Measurements from ENCODE around the gene ZDHHC12.

ZDHHC12 gene

DNA sequence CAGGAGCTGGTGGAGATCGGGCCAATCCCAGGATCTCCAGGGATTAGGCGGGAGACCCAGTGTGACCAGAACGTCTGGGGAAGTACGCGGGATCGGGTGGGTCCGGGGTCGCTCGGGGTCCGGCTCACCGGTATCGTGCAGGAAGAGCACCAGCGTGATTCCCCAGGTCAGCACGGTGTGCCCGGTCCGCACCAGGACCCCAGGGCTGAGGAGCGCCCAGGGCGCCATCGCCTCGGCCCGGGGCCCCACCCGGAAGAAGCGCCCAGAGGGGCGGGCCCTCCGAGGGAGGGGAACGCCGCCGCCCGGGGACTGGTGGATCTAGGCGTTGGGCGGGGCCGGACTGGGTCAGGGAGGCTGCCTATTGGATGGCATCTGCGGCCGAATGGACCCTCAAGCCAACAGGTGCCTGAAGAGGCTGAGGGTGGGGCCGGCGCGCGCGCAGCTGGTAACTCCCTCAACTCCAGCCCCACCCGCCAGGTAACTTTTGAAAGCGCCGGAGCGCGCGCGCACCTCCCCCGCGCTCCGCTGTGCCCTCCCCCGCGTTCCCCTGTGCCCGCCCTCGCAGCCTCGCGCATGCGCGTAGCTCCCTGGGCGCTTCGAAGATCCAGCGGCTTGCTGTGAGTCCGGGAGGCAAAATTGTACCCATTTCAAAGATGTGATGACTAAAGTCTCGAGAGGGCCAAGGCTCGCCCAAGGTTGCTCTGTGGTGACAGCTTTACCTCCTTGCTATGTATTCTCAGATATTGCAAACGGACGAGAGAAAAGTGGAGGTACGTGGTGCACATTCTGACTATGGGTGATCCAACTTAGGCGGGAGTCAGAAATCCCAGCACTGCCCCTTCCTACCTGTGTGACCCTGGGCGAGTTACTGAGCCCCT lies at the start of gene ZDHHC12:
Gene ZDHHC12, minus strand, starts transcription at position 262 of the 878 bp plus-strand sequence. Its CDS starts 34 bp downstream, at position 228.
- Mint-ChIP-seq H3K4me1 (peaks cover 29 to 53% of the 10 kb centered on the region in 2 donors), H3K4me3 (peak within 1 kb of the TSS; percentile 92 to 94), H3K27ac (peak within 1 kb of the TSS; percentile 95), H3K27me3 (no peaks in the 10 kb centered on the region), H3K36me3 (peaks cover 36 to 41% of the 10 kb centered on the region in 2 donors), H3K9me3 (no peaks in the 10 kb centered on the region)
- peak; percentile 98 for DNase-seq
- peak; percentile 97 for ATAC-seq (replicated peaks)

- peak overlapping the region; percentile 97 for H3K27ac Mint-ChIP-seq
- DNase-seq (no peak), ATAC-seq (replicated peaks) (no peak)
- H3K9me3 Mint-ChIP-seq = peaks cover 2 to 5% of the 10 kb centered on the region in 2 donors
- H3K36me3 Mint-ChIP-seq = peaks cover 27 to 28% of the 10 kb centered on the region in 2 donors
- no peaks in the 10 kb centered on the region for H3K27me3 Mint-ChIP-seq
- peak overlapping the region in 1 of 2 donors; percentile 92 for H3K4me3 Mint-ChIP-seq
- H3K4me1 Mint-ChIP-seq = peaks cover 24 to 65% of the 10 kb centered on the region in 2 donors
Observed at GRCh38 chr9:128773049-128773448, 49.1 kb upstream of the ZDHHC12 start.

DNA sequence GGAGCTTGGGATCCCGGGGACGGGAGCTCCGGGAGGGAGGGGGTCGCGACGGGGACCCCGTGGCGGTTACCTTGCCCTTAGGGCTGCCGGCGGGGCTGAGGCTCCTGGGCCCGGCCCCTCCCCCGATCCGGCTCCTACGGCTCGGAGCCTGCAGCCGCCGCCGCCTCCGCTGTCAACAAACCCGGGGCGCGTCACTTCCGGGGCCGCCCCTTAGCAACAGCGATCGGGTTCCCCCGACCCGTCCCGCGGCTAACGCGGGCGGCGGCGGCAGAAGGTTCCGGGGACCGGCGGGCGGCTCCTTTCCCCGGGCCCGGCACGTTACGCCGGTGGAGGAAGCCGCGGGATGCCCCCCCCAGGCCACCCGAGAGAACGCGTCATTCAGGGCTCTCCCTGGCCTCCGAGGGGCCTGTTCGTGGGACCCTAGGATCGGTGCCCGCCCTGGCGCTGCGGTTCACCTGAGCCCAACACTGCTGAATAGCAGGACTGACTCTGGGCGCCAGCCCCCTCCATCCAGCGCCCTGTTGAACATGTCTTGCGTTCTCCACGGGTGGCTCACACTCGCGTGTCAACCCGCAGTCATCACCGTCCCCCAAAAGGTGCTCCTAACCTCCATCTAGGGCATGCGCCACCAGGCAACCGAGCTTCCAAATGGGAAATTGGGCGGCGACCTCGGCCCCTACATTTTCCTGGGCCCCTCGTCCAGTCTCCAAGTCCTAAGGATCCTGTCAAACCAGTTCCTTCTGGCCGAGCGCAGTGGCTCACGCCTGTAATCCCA lies 48.0 kb upstream of the ZDHHC12 start, which contains the start of gene ZER1:
Gene ZER1, minus strand, starts transcription at position 183 of the 775 bp plus-strand sequence. CDS start 16,362 bp downstream, outside the sequence.
- Mint-ChIP-seq H3K27me3 (no peaks in the 10 kb centered on the region), H3K9me3 (peaks cover 2 to 5% of the 10 kb centered on the region in 2 donors), H3K4me3 (peak within 1 kb of the TSS; percentile 92 to 97), H3K36me3 (peaks cover 29 to 34% of the 10 kb centered on the region in 2 donors), H3K4me1 (peaks cover 27 to 64% of the 10 kb centered on the region in 2 donors), H3K27ac (peak within 1 kb of the TSS; percentile 97)
- peak; percentile 91 for DNase-seq
- ATAC-seq (replicated peaks) = peak; percentile 92 to 95

DNA sequence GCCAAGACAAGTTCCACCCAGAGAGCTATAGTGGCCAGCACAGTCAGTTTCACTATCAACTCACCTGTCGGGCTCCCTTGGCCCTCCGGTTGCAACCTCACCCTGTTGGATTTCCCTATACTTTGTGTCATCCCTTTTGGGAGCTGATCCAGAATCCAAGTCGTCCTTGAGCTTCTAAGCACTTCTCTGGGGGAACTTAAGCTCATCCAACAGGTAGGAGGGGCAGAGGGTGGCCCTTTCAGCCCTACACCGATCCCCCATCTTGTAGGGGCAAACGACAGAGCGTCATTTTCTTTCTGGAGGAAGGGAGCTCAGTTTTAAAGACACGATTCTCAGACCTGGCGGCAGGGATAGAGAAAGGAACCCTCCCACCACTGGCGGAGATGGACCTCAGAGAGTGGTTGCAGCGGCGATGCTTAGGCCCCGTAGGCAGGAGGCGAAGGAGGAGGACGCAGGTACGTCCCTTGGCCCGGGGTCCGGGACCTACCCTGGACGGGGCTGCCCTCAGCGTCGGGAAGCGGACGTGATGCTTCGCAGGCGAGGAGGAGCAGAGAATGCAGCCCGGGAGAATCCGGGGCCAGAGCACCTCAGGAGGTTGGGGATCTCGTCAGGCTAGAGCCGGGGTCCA lies 47.3 kb upstream of the ZDHHC12 start:
- H3K9me3 Mint-ChIP-seq = peaks cover 2 to 5% of the 10 kb centered on the region in 2 donors
- DNase-seq = no peak

GRCh38 chr9:128770286-128771030 lies 46.5 kb upstream of the ZDHHC12 start:
- no peak for DNase-seq
- Mint-ChIP-seq H3K9me3 (peaks cover 2 to 5% of the 10 kb centered on the region in 2 donors), H3K27ac (peak overlapping the region; percentile 97), H3K27me3 (no peaks in the 10 kb centered on the region), H3K4me3 (peak overlapping the region; percentile 92 to 97), H3K36me3 (peaks cover 34 to 36% of the 10 kb centered on the region in 2 donors), H3K4me1 (peaks cover 31 to 70% of the 10 kb centered on the region in 2 donors)
- no peak for ATAC-seq (replicated peaks)

More for the DNA sequence above, 47.3 kb upstream of the ZDHHC12 start:
- peak overlapping the region; percentile 92 to 97 for H3K4me3 Mint-ChIP-seq
- H3K36me3 Mint-ChIP-seq = peaks cover 29 to 34% of the 10 kb centered on the region in 2 donors
- H3K27me3 Mint-ChIP-seq = no peaks in the 10 kb centered on the region
- peaks cover 27 to 64% of the 10 kb centered on the region in 2 donors for H3K4me1 Mint-ChIP-seq
- ATAC-seq (replicated peaks) = peak; percentile 28 to 39
- peak overlapping the region; percentile 97 for H3K27ac Mint-ChIP-seq

DNA sequence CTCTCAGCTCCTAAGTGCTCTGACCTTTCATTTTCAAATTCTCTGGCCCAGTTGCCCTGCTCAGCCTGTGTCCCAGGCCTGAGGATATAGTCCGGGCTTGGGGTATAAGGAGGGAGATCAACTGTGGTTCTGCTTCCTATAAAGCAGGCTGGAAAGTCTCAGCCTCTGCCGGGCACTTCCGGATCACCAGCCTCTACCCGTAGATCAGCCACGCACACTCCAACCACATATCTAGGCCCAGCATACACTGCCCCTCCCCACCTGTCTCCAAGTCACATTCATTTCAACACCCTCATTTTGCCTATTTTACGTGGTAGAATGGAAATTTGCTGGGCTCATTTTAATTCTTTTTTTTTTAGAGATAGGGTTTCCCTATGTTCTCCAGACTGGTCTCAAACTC lies 44.7 kb upstream of the ZDHHC12 start:
- Mint-ChIP-seq H3K4me3 (peak overlapping the region in 1 of 2 donors; percentile 92), H3K27ac (no peak overlapping the region), H3K9me3 (no peaks in the 10 kb centered on the region), H3K4me1 (peaks cover 42 to 78% of the 10 kb centered on the region in 2 donors), H3K36me3 (peaks cover 44 to 45% of the 10 kb centered on the region in 2 donors), H3K27me3 (no peaks in the 10 kb centered on the region)
- no peak for DNase-seq
- ATAC-seq (replicated peaks) = no peak

- peaks cover 43 to 71% of the 10 kb centered on the region in 2 donors for H3K4me1 Mint-ChIP-seq
Observed at GRCh38 chr9:128765499-128765898, 41.6 kb upstream of the ZDHHC12 start.

GRCh38 chr9:128764361-128764760 lies 40.4 kb upstream of the ZDHHC12 start:
- H3K27ac Mint-ChIP-seq = peak overlapping the region; percentile 69
- no peak for DNase-seq

More at GRCh38 chr9:128765499-128765898, 41.6 kb upstream of the ZDHHC12 start:
- no peaks in the 10 kb centered on the region for H3K9me3 Mint-ChIP-seq
- no peaks in the 10 kb centered on the region for H3K27me3 Mint-ChIP-seq
- ATAC-seq (replicated peaks) (peak; percentile 67 to 79), DNase-seq (no peak)
- peak overlapping the region; percentile 20 for H3K27ac Mint-ChIP-seq
- H3K4me3 Mint-ChIP-seq = peak overlapping the region in 1 of 2 donors; percentile 61
- H3K36me3 Mint-ChIP-seq = peaks cover 51 to 53% of the 10 kb centered on the region in 2 donors

DNA sequence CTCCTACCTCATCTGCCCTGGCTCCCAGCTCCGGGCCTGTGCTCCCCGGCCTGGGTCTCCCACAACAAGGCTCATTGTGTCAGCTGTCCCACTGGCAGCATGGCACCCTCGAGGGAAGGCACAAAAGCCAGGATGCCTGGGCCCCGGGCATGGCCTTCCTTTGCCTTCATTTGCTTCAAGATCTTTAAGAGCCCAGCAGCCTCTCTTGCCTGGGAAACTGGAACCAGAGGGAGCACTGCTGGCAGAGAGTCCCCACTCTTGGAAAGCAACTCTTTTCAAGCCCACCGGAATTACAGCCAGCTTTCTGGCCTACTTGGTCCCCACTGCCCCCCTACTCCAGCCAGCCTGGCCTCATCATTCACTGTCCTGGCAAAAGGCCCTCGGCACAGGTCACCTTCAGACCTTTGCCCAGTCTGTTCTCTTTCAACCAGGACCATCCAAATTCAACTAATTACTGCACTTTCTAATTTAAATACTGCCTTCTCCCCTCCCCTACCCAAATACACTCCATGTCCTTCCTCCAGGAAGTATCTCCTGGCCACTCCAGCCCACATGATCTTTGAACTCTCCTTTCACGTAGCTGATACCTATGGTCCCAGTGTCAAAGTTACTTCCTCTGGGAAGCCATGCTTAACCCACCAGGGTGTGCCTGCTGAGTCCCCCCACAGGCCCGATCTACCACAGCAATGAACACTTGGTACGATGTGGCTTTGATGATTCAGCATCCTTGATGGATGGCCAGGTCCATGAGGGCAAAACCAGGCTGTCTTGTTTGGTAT lies 38.9 kb upstream of the ZDHHC12 start:
- Mint-ChIP-seq H3K4me1 (peaks cover 33 to 51% of the 10 kb centered on the region in 2 donors), H3K4me3 (no peak overlapping the region), H3K27me3 (no peaks in the 10 kb centered on the region), H3K9me3 (no peaks in the 10 kb centered on the region), H3K36me3 (peaks cover 39 to 44% of the 10 kb centered on the region in 2 donors), H3K27ac (peak overlapping the region; percentile 51)
- DNase-seq = no peak
- no peak for ATAC-seq (replicated peaks)

More at GRCh38 chr9:128764361-128764760, 40.4 kb upstream of the ZDHHC12 start:
- no peaks in the 10 kb centered on the region for H3K9me3 Mint-ChIP-seq
- H3K4me1 Mint-ChIP-seq = peaks cover 37 to 60% of the 10 kb centered on the region in 2 donors
- H3K36me3 Mint-ChIP-seq = peaks cover 45 to 46% of the 10 kb centered on the region in 2 donors
- H3K27me3 Mint-ChIP-seq = no peaks in the 10 kb centered on the region
- peak; percentile 55 to 57 for ATAC-seq (replicated peaks)
- no peak overlapping the region for H3K4me3 Mint-ChIP-seq

GRCh38 chr9:128757602-128758001 lies 33.7 kb upstream of the ZDHHC12 start:
- Mint-ChIP-seq H3K27me3 (no peaks in the 10 kb centered on the region), H3K36me3 (peaks cover 26 to 32% of the 10 kb centered on the region in 2 donors), H3K4me1 (peaks cover 9 to 26% of the 10 kb centered on the region in 2 donors), H3K9me3 (no peaks in the 10 kb centered on the region), H3K4me3 (no peak overlapping the region), H3K27ac (no peak overlapping the region)
- ATAC-seq (replicated peaks) = no peak
- DNase-seq = no peak

DNA sequence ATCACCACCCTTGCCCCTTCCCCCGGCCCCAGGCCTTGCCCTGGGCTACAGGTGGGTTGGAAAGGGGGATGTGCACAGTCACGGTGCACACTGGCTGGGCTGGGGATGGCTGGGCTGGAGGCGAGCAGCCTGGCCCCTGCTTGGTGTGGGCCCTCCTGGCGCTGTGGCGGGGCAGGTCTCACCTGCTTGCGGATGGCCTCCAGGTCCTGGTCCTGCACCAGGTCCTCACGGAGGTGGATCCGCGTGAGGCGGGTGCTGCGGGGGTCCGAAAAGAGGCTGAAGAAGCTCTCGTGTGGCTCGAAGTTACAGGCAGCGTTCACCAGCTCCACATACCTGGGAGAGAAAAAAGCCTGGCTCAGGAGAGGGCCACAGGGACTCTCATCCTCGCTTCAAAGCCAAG lies 29.7 kb upstream of the ZDHHC12 start:
- Mint-ChIP-seq H3K36me3 (peaks cover 38 to 41% of the 10 kb centered on the region in 2 donors), H3K27me3 (no peaks in the 10 kb centered on the region), H3K4me1 (peaks cover 7 to 21% of the 10 kb centered on the region in 2 donors), H3K27ac (no peak overlapping the region), H3K4me3 (no peak overlapping the region), H3K9me3 (no peaks in the 10 kb centered on the region)
- DNase-seq (no peak), ATAC-seq (replicated peaks) (no peak)

DNA sequence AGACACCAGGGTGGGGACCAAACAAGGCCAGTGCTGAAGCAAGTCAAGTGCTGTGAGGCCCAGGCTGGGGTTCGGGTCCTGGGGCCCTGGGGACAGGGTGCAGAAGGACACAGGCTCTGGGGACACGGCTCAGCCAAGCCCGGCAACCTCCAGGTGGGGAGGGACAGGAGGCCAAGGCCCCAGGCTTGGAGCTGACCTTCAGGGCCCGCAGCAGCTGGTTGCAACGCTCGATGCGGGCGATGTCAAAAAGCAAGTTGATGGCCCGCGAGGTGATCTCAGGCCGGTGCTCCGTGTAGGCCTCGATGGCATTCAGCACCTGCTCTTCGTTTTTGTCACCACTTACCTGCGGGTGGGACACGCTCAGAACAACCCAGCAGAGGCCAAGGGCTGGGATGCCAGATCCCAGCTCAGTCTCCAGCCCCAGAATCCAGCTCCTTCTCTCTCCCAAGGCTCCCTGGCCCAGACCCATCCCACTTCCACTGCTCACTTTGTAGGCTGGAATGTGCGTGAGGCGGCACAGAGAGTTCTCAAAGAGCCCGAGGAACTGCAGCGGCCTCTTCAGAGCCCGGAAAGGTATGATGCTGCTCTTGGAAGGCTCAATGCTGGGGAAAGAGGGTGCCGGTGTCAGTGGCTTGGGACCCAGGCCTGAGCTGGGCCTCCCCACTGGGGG lies 27.1 kb upstream of the ZDHHC12 start:
- Mint-ChIP-seq H3K9me3 (no peaks in the 10 kb centered on the region), H3K27me3 (no peaks in the 10 kb centered on the region), H3K36me3 (peaks cover 34 to 39% of the 10 kb centered on the region in 2 donors), H3K4me3 (no peak overlapping the region), H3K4me1 (peaks cover 0 to 10% of the 10 kb centered on the region in 2 donors), H3K27ac (no peak overlapping the region)
- DNase-seq (no peak), ATAC-seq (replicated peaks) (no peak)

All from stimulated activated naive B cell treated with anti-CD40 and anti-IgM and Interleukin-4, amounts not matched to agents 10 μg/mL and 1 μg/mL and 100 μg/mL, for 72 hours (primary cell).